ENCODE measurements around the gene GPR142.
A peak's percentile ranks its signal among the peaks of the same experiment; 100 is the strongest.

GPR142 gene

GRCh38 chr17:74369665-74370490 is 2.6 kb downstream of the GPR142 start:
- DNase-seq (ENCODE audit: low read depth, low spot score), result no peak

DNA sequence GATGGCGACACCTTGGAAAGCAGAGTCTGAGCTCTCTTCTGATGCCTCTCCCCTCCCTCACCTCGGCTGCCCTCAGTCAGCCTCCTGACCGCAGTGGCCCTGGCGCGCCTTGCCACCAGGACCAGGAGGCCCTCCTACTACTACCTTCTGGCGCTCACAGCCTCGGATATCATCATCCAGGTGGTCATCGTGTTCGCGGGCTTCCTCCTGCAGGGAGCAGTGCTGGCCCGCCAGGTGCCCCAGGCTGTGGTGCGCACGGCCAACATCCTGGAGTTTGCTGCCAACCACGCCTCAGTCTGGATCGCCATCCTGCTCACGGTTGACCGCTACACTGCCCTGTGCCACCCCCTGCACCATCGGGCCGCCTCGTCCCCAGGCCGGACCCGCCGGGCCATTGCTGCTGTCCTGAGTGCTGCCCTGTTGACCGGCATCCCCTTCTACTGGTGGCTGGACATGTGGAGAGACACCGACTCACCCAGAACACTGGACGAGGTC is 4.4 kb downstream of the GPR142 start:
- no peak for DNase-seq (ENCODE audit: low read depth, low spot score)

DNA sequence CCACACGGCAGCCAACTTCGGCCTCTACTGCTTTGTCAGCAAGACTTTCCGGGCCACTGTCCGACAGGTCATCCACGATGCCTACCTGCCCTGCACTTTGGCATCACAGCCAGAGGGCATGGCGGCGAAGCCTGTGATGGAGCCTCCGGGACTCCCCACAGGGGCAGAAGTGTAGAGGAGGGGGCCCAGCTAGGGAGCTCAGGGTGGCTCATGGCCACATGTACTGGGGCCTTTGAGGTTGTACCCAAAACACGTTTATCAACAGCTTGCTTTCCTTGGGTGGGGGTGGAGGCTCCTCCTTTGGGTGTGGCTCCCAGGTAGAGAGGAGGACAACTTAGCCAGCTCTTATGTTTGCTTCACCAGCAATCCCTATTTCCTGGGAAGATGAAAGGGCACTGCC is 5.1 kb downstream of the GPR142 start:
- DNase-seq (ENCODE audit: low read depth, low spot score), result no peak

DNA sequence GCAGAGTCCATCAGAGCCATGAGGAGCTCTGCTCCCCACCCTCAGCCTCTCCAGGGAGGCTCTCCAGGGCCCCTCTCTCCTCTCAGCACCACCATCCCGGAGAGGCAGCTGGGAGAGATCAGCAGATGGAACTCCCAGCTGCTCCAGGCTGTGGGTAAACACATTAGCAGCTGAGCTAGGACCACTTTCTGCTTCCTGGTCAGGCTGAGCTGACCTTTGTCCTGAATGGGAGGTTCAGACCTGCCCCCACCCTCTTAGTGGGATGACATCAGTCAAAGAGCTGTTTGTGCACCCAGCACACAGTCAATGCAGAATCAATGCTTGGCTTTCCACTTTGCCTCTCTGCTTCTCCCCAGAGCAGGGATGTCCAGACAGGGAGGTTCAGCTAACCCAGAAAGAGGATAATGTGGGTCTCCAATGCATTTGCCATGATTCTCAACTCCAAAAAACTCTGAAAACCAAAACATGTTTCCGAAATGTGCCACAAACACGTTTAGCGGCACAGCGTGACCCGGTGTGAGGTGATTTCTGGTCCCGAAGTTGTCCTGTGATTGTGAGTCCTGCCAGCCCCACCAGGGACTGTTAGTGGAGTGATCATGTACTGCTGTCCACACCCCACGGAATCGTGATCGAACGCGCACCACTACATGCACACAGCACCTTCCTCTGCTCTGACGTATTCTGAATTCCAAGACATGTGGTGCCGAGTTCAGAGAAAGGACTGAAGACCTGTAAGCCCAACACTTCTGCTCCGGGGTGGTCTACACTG is 6.7 kb downstream of the GPR142 start:
- DNase-seq (ENCODE audit: low read depth, low spot score), result no peak

DNA sequence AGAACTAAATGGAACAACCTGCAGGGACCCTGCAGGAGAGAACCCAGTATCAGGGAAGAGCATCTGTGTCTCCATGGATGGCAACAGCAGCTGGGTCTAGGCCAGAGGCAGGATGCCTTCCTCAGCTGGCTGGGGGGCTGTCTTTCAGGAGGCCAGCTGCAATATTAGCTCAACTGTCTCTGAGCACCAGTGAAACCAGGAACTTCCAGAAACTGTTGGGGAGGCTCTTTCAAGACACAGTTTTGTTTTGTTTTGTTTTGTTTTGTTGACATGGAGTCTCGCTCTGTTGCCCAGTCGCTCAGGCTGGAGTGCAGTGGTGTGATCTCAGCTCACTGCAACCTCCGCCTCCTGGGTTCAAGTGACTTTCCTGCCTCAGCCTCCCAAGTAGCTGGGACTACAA is 7.6 kb downstream of the GPR142 start:
- no peak for DNase-seq (ENCODE audit: low read depth, low spot score)

DNA sequence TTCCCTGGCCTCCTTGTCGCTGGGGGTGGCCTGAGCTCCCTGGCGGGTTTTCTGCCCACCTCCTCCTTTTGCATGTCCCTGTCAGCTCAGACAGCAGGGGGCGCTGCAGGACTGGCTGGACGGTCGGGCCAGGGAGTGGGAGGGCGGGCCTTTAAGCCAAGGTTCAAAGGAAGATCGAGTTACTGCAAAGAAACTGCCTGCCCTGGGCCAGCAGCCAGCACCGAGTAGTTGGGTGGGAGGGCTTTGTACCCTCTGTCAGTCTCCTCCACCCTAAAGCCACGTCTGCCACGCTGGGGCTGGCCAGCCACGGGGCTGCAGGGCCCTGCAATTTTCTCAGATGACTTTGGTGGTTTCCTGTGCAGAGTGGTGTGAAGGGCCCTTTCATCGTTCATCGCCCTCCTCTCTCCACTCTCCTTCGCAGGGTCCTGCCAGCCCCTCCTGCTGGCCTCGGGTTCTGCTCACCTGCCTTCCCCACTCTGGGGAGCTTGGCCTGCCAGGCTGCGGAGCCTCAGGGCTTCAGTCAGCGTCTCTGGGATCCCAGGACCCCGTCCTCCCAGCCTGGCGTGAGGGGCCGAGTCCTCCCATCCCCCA is 12.3 kb downstream of the GPR142 start:
- DNase-seq (ENCODE audit: low read depth, low spot score), result peak; percentile 92

DNA sequence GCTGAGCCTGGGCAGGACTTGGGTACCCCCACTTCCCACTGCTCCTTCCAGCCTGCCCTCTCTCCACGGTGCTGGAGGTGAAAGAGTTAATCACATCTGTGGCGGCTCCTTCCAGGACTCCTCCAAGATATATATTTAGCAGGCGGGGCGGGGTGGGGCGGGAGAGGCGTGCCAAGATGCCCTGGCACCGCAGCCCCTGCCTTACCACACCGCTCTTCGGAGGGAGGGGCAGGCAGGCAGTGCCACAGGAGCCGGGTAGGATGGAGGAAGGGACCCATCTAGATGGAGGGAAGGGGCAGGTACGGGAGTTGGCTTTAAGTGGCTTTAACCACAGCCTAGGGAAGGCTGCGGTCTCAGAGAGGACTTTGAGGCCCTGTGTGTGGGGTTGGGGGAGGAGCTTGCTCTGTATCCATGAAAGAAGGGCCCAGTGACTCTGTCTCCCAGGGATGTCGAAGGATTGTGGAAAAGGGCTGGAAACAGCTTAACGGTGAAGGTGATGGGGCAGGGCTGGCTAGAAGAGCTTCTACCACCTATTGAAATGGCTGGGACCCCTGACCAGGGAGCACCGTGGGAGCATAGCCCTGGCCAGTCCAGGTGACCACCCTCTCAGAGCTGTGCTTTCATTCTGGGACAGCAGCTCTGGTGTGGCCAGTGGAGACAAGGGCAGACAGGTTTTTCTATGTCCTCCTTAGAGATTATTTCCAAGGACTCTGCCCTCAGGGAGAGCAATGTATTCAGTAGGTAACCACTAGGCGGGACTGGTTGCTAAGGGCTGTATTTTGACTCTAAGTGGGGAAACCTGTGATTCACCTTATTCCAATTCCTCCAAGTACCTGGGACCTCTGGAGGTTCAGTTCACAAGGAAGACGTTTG is 13.0 kb downstream of the GPR142 start:
- DNase-seq (ENCODE audit: low read depth, low spot score), result peak; percentile 22

GRCh38 chr17:74380959-74381808 is 13.9 kb downstream of the GPR142 start:
- DNase-seq (ENCODE audit: low read depth, low spot score), result no peak

GRCh38 chr17:74383141-74383540 is 15.8 kb downstream of the GPR142 start:
- DNase-seq (ENCODE audit: low read depth, low spot score), result no peak

GRCh38 chr17:74385201-74385600 is 17.9 kb downstream of the GPR142 start:
- no peak for DNase-seq (ENCODE audit: low read depth, low spot score)

DNA sequence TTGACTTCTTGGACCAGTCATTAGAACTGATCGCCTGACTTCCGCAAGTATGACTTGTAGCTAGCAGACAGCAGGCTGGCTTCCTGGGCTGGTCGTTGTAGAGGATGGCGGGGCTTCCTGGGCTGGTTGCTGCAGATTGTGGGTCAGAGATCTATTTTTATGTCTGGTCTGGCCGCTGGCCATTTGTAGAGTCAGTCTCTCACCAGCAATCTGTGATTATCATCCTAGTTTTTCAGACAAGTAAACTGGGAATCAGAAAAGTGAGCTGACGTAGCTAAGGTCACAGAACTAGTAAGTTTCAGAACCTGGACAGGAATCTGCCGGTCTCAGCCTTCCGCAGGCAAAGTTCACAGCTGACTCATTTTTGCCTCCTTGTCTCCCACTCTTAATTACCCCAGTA is 19.1 kb downstream of the GPR142 start:
- DNase-seq (ENCODE audit: low read depth, low spot score), result no peak

DNA sequence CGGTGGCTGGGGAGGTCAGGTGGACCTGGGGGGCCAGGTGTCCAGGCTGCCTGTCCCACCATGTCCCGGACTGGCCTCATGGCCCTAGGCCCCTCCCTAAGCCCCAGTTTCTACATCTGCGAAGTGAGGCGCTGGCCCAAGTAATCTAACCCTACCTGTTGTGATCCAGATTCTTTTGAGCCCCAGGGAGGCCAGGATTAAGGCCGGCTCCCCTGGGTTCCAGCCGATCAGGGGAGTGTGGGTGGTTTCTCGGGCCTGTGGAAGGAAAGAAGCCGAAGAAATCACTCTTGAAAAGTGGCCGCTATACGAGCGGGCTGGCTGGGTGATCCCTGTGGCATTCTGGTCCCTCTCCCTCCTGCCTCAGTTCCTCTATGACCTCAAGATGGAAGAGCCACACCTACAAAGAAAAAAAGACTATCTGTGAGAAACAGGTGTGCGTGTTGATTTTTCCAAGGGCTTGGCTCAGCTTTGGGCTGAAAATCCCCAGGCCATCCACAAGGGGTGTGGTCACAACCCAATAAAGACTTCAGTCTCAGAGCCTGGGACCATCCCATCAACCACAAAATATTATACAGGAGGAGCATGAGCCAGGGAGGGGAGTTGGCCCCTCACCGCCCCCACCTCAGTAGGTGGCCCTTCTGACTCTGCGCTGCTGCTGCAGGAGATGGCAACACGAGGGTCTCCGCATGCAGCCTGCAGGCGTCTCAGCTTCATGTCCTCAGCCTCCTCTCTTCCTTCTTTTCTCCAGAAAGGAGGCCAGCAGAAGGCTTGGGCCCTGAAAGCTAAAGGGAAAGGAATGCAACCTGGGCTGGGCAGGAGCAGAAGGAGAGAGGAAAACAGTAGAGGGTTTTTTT is 20.3 kb downstream of the GPR142 start:
- DNase-seq (ENCODE audit: low read depth, low spot score), result no peak

DNA sequence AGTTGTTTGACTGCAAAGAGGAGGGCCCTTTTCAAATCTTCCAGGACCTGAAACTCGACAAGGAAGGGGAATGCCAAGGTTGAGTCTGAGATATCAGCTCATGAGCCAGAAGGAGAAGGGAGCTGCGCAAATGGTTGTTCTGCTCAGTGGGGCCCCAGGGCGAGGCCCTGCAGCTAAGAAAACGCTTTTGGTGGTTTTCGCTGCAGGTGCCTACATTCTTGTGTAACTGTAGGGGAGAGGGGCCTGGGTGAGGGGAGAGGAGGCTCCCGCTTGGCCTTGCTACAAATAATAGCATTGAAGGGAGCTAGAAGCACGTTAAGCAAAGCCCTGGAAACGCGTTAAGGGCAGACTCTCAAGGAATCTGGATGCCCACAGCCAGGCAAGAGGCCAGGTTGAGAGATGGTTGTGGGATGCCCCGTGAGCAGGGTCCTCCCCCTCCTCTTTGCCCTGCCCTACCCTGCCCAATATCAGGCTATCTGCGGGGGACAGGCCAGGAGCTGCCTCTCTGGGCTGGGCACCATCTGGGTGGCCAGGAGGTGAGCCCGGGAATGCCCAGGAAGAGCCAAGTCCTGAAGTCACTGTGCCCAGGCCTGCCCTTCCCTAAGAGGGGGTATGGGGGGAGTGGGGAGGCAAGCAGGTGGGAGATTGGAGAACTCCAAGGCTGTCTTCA is 21.9 kb downstream of the GPR142 start:
- no peak for DNase-seq (ENCODE audit: low read depth, low spot score)

- no peak for DNase-seq (ENCODE audit: low read depth, low spot score)
These were observed 22.8 kb downstream of the GPR142 start for GRCh38 chr17:74389937-74390679.

- DNase-seq (ENCODE audit: low read depth, low spot score), result no peak
These were observed 23.7 kb downstream of the GPR142 start for GRCh38 chr17:74390680-74391653.

- DNase-seq (ENCODE audit: low read depth, low spot score), result no peak
These were observed 24.5 kb downstream of the GPR142 start for GRCh38 chr17:74391771-74392170.

DNA sequence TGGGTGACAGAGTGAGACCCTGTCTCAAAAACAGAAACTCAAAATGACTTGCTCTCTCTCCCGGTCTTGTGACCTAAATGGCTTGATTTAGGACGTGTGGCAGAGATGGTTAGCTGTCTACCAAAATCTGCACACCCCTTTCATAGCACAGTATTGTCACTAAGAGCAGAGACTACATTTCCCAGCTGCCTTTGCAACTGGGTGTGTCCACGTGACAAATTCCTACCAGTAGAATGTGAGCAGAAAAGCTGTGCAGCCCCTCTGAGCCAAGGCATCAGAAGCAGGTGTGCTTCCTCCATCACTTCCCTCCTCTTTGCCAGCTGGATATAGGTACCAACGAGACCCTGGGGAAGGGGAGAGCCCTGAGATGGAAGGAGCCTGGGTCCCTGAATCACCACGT is 25.5 kb downstream of the GPR142 start:
- DNase-seq (ENCODE audit: low read depth, low spot score), result no peak

All from astrocyte of the hippocampus (primary cell).